Peyer's patch (tissue), 4 donors: ENCODE measurements around the gene SMG7. TPM values are rescaled to one million over a fixed set of nuclear protein-coding genes. Genes with fewer than 3 reads are reported as not detected.

Source experiments
- DNase-seq, 3 donors: peaks; one replicate each; pipeline ENCODE4 v3.0.0-alpha.2; 2017 to 2019
- H3K27ac ChIP-seq, 4 donors: fragments of 200-600 bp; sonication (generic); one replicate each; pipeline ENCODE4 v1.5.1; 2016 to 2019
- H3K27me3 ChIP-seq, 2 donors: fragments of 200-600 bp; sonication (generic); one replicate each; pipeline ENCODE4 v1.5.1; 2019
- H3K36me3 ChIP-seq, 3 donors: fragments of 200-600 bp; sonication (generic); one replicate each; pipeline ENCODE4 v1.5.1; 2016 to 2019
- H3K4me1 ChIP-seq, 4 donors: fragments of 200-600 bp; sonication (generic); one replicate each; pipeline ENCODE4 v1.5.1; 2016 to 2019
- H3K4me3 ChIP-seq, 4 donors: fragments of 200-600 bp; sonication (generic); 1 replicate in 3 of 4; 2 replicates in 1 of 4; pipeline ENCODE4 v1.5.1; 2016 to 2019; ENCODE audit warnings: mild to moderate bottlenecking in 1 of 4
- H3K9me3 ChIP-seq, 4 donors: fragments of 200-600 bp; sonication (generic); one replicate each; pipeline ENCODE4 v1.5.1; 2016 to 2019; ENCODE audit warnings: mild to moderate bottlenecking in 1 of 4
- POLR2A ChIP-seq, 2 donors: fragments of 450-650 bp; IDR thresholded peaks; one replicate each; pipeline ENCODE4 v1.5.1; 2017; ENCODE audit warnings: antibody characterized with exemption in 2 of 2, mild to moderate bottlenecking in 2 of 2, moderate library complexity in 2 of 2
- total RNA-seq, 4 donors: library from RNA; depleted of rRNA; stranded (reverse); fragments of >200 nt; gene quantifications; one replicate each; pipeline ENCODE4 v1.1.0, GENCODE V29; 2016
- TF ChIP-seq, protein P1 (sequence below), 6 experiments: fragments of 450-650 bp in 4 of 6; fragments of 200-600 bp in 2 of 6; sonication (generic) in 1 of 6; IDR thresholded peaks; one replicate each; pipeline ENCODE4 v1.5.1; 2017 to 2019; ENCODE audit warnings: antibody characterized with exemption in 6 of 6, mild to moderate bottlenecking in 3 of 6, moderate library complexity in 1 of 6

SMG7 gene
- total RNA-seq, 4 donors from 2014 or later, result 46.2 to 72.7 (median 54.3) TPM

DNA sequence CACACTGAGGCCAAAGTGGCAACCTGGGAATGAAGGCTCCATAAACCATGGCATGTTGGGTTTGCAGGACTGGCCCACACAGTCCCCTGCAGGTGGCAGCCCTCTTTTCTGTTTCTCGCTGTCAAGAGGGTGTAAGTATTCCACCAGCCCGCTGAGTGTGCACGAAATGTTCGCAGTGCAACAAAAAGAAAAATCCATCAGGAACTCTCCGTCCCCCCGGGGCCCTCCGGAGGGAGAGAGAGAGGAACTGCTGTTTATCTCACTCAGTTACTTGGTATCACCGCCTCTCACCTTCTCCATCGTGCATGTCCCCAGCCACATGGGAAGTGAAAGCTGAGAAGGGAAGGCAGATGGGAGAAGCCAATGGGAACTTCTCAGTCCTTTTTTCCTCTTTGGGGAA, 79.6 kb downstream of the SMG7 start:
- no peak for TF ChIP-seq POLR2A (IDR thresholded peaks at IDR 0.05)
- TF ChIP-seq, protein P1, sequence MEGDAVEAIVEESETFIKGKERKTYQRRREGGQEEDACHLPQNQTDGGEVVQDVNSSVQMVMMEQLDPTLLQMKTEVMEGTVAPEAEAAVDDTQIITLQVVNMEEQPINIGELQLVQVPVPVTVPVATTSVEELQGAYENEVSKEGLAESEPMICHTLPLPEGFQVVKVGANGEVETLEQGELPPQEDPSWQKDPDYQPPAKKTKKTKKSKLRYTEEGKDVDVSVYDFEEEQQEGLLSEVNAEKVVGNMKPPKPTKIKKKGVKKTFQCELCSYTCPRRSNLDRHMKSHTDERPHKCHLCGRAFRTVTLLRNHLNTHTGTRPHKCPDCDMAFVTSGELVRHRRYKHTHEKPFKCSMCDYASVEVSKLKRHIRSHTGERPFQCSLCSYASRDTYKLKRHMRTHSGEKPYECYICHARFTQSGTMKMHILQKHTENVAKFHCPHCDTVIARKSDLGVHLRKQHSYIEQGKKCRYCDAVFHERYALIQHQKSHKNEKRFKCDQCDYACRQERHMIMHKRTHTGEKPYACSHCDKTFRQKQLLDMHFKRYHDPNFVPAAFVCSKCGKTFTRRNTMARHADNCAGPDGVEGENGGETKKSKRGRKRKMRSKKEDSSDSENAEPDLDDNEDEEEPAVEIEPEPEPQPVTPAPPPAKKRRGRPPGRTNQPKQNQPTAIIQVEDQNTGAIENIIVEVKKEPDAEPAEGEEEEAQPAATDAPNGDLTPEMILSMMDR (IDR thresholded peaks at IDR 0.05), result no peak
- Histone ChIP-seq H3K9me3 (no peaks in the 10 kb centered on the region), H3K27me3 (no peaks in the 10 kb centered on the region), H3K4me1 (no peaks in the 10 kb centered on the region), H3K4me3 (no peak overlapping the region), H3K27ac (no peak overlapping the region), H3K36me3 (peaks cover 0 to 71% (median 0%) of the 10 kb centered on the region in 3 donors)
- DNase-seq, result no peak

DNA sequence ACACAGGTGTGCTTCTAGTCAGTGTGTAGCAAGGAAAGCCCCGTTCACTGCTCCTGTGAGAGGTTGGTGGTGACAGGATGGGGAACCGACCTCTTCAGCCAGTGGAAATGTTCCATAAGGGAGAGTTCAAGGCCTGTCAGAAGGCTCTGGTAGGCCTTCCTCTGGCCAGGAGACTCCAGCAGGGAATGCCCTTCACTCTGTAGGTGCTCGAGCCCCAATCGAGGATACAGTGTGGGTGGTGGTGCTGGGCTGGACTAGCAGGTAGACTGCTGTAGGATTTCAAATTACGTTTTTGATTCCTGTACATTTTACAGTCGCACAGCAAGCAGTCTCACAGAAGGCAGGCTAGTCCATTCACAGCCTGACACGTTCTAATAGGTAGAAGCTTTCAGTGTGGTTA, 80.1 kb downstream of the SMG7 start:
- no peaks in the 10 kb centered on the region for H3K27me3 ChIP-seq
- H3K9me3 ChIP-seq, result no peaks in the 10 kb centered on the region
- no peak overlapping the region for H3K4me3 ChIP-seq
- no peak for DNase-seq
- peaks cover 0 to 66% (median 0%) of the 10 kb centered on the region in 3 donors for H3K36me3 ChIP-seq
- H3K4me1 ChIP-seq, result no peaks in the 10 kb centered on the region
- TF ChIP-seq, protein P1 (IDR thresholded peaks at IDR 0.05), result no peak
- no peak for TF ChIP-seq POLR2A (IDR thresholded peaks at IDR 0.05)
- no peak overlapping the region for H3K27ac ChIP-seq

DNA sequence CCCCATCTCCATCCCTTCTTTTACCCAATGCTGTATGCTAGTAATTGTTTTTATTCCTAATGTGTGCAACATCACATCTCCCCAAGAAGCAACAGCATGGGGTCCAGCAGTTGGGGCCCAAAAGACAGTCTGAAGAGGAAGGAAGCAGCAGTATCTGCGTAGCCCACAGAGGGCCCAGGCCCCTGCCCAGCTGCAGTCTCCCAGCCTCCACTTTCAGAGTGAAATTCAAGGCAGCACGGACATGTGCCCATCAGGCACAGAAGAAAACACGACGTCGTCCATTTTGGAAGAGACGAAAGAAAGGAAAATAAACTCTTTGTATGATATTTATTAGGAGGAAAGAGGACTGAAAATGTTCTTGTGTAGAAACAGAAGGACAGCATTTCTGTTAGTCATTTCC, 80.6 kb downstream of the SMG7 start:
- no peak for DNase-seq
- H3K36me3 ChIP-seq, result peaks cover 0 to 65% (median 0%) of the 10 kb centered on the region in 3 donors
- no peaks in the 10 kb centered on the region for H3K9me3 ChIP-seq
- H3K27ac ChIP-seq, result no peak overlapping the region
- no peak overlapping the region for H3K4me3 ChIP-seq
- no peaks in the 10 kb centered on the region for H3K4me1 ChIP-seq
- TF ChIP-seq POLR2A (IDR thresholded peaks at IDR 0.05), result no peak
- TF ChIP-seq, protein P1 (IDR thresholded peaks at IDR 0.05), result no peak
- H3K27me3 ChIP-seq, result no peaks in the 10 kb centered on the region

DNA sequence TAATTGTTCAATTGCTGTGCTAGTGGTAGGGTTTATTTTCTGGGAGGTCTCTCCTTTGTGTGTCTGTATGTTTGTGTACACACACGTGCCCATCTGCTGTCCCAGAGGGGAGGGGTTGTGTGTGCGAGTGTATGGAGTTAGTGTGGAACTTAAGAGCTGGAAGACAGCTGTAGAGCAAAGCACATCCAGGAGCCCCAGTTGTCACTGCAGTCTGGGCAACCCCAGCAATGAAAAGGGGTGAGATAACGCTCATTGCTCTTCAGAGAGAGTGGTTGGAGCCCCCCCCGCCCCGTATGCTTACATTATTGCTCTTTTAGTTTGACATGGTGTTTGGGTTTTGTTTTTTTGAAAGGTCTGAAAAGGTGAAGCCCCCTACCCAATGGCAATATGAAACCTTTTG, 81.0 kb downstream of the SMG7 start:
- Histone ChIP-seq H3K4me1 (no peaks in the 10 kb centered on the region), H3K9me3 (no peaks in the 10 kb centered on the region), H3K27me3 (no peaks in the 10 kb centered on the region), H3K36me3 (peaks cover 0 to 60% (median 0%) of the 10 kb centered on the region in 3 donors), H3K27ac (no peak overlapping the region), H3K4me3 (no peak overlapping the region)
- no peak for DNase-seq
- TF ChIP-seq POLR2A (IDR thresholded peaks at IDR 0.05), result no peak
- TF ChIP-seq, protein P1 (IDR thresholded peaks at IDR 0.05), result no peak

DNA sequence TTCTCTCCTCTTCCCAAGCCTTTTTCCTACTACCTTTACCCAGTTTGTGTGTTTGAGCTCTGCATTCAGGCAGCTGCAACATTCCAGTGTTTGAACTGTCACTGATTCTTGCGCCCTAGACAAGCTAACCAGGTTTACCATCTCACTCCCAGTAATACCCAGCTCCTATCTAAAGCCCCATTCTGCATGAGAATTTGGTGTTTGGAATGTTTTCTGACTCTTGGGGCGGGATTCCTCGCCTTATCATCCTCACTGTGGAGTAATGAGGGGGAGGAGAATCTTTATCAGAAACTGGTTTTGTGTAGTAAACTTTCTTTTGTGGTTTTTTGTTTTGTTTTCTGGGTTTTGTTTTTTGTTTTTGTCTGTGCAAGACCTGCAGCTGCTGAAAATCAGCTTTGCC, 81.5 kb downstream of the SMG7 start:
- H3K9me3 ChIP-seq, result no peaks in the 10 kb centered on the region
- H3K36me3 ChIP-seq, result peaks cover 0 to 56% (median 0%) of the 10 kb centered on the region in 3 donors
- H3K4me1 ChIP-seq, result no peaks in the 10 kb centered on the region
- H3K4me3 ChIP-seq, result no peak overlapping the region
- DNase-seq, result no peak
- no peak overlapping the region for H3K27ac ChIP-seq
- H3K27me3 ChIP-seq, result no peaks in the 10 kb centered on the region
- no peak for TF ChIP-seq POLR2A (IDR thresholded peaks at IDR 0.05)
- TF ChIP-seq, protein P1 (IDR thresholded peaks at IDR 0.05), result no peak

DNA sequence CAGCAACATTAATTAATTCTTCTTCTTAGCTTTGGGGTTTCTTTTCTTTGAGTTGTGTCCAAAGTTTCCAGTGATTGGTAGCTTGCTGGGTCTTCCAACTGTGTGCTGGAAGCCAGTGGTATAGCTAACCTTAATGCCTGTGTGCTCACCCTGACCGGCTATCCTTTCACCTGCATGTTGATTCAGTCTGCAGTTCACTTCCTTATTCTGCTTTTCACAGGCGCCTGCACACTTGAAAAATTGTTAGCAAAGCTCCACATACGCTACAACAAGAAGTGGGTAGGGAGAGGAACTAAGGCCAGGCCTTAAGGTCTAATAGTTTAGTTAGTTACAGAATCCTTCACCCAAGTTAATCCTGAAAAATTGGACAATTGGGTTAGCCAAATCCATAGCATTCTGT, 82.3 kb downstream of the SMG7 start:
- peaks cover 0 to 48% (median 0%) of the 10 kb centered on the region in 3 donors for H3K36me3 ChIP-seq
- TF ChIP-seq POLR2A (IDR thresholded peaks at IDR 0.05), result no peak
- TF ChIP-seq, protein P1 (IDR thresholded peaks at IDR 0.05), result no peak

More for the DNA sequence above, 82.3 kb downstream of the SMG7 start:
- Histone ChIP-seq H3K27me3 (no peaks in the 10 kb centered on the region), H3K27ac (no peak overlapping the region), H3K4me1 (no peaks in the 10 kb centered on the region), H3K9me3 (no peaks in the 10 kb centered on the region), H3K4me3 (no peak overlapping the region)
- DNase-seq, result no peak
